HG03135 (cell line): ENCODE data around the gene EXOC3L1.

Experiments used
- ATAC-seq: cut with Tn5 transposase; IDR thresholded peaks from one replicate; pipeline ENCODE4 v1.9.1; 2021; ENCODE audit warnings: mild to moderate bottlenecking, moderate library complexity; ENCODE audit not compliant: unreplicated experiment

The EXOC3L1 gene

GRCh38 chr16:67150047-67150832, 39.7 kb downstream of the EXOC3L1 start:
- peak; percentile 34 for ATAC-seq

GRCh38 chr16:67149276-67150046, 40.5 kb downstream of the EXOC3L1 start:
- ATAC-seq = no peak

- ATAC-seq = no peak
These were observed 41.2 kb downstream of the EXOC3L1 start for GRCh38 chr16:67148656-67149275.

GRCh38 chr16:67148221-67148620, 41.7 kb downstream of the EXOC3L1 start:
- no peak for ATAC-seq

- ATAC-seq = no peak
These were observed 42.3 kb downstream of the EXOC3L1 start for GRCh38 chr16:67147437-67148140.

- ATAC-seq = no peak
These were observed 43.2 kb downstream of the EXOC3L1 start for GRCh38 chr16:67146523-67147357.

GRCh38 chr16:67145746-67146145, 44.2 kb downstream of the EXOC3L1 start:
- ATAC-seq = no peak

- no peak for ATAC-seq
These were observed 45.0 kb downstream of the EXOC3L1 start for GRCh38 chr16:67144943-67145342.

- ATAC-seq = no peak
These were observed 47.6 kb downstream of the EXOC3L1 start for GRCh38 chr16:67142342-67142741.

GRCh38 chr16:67141391-67141790, 48.5 kb downstream of the EXOC3L1 start:
- no peak for ATAC-seq

GRCh38 chr16:67137605-67138004, 52.3 kb downstream of the EXOC3L1 start:
- ATAC-seq = no peak
